Renal pelvis (tissue), 4 donors: Measurements from ENCODE around the gene MATN4. TPM values are rescaled to one million over a fixed set of nuclear protein-coding genes. Genes with fewer than 3 reads are reported as not detected.

ENCODE experiments used
- DNase-seq: peaks from one replicate; pipeline ENCODE4 v3.0.0-alpha.2; 2013
- polyA plus RNA-seq, 3 donors: library from polyadenylated mRNA; unstranded; fragments of 120-200 nt; gene quantifications; one replicate each; pipeline ENCODE4 v1.2.1, GENCODE V29; 2013; ENCODE audit not compliant: insufficient read length in 3 of 3

The MATN4 gene
- polyA plus RNA-seq, 3 donors: 0.21 to 0.43 (median 0.34) TPM

- no peak for DNase-seq
These were observed 7.6 kb upstream of the MATN4 start for GRCh38 chr20:45315672-45316071.

- DNase-seq: no peak
These were observed 5.8 kb upstream of the MATN4 start for GRCh38 chr20:45313943-45314342.

GRCh38 chr20:45313065-45313695 is 5.1 kb upstream of the MATN4 start:
- DNase-seq: no peak

GRCh38 chr20:45312241-45312640 is 4.1 kb upstream of the MATN4 start:
- DNase-seq: no peak

DNA sequence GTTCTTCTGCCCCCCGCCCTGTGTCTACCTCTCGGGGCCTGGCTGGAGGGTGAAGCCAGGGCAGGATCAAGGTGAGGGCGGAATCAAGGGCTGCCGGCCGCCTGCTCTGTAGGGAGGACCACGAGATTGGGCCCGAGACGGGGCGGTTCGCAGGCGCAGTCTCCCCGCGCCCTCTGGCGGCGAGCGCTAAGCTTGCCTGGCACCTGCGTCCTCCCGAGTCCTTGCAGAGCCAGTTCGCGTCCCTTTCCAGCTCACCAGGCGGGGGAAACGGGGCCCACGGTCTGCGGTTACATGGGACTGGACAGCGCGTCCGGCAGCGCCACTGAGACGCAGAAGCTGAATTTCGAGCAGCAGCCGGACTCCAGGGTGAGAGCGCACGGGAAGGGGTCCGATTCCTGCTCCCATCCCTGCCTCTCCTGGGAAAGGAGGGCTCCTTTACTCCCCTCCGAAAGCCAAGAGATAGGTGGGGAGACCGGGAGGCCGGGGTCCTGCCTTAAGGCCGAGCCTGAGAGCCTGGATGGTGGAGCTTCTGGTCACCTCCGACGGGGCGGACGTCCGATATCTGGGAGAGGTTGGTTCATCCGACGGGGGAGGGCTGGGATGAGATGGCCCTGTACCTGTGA is 3.6 kb upstream of the MATN4 start:
- DNase-seq: no peak

DNA sequence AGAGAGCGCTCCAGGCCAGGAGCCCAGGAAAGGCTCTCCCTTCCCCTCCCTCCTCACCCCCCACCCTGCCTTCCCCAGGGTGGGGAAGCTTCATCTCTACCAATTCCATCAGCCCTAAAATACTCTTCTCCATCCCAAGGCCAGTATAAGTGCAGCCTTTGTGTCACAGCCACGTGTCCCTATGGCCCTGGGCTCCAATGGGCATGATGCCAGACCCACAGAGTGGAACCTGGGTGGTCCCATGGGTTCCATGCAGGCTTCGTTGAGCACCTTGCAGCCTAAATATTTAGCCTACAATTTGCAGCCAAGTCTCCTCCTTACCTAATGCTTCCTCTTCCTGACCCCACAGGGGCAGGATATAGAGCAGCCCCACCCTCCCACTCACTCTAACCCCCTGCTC is 976 bp upstream of the MATN4 start:
- DNase-seq: no peak

- DNase-seq: no peak
These were observed 941 bp downstream of the MATN4 start for GRCh38 chr20:45307076-45307640.

- no peak for DNase-seq
These were observed 1.6 kb downstream of the MATN4 start, which contains the start of gene RBPJL for GRCh38 chr20:45306431-45306982. Gene RBPJL, plus strand, starts transcription at chr20:45306840. Its CDS starts 83 bp downstream, at chr20:45306923.

- DNase-seq: no peak
These were observed 2.8 kb downstream of the MATN4 start for GRCh38 chr20:45305262-45305661.

GRCh38 chr20:45304464-45304999 is 3.6 kb downstream of the MATN4 start:
- DNase-seq: no peak

GRCh38 chr20:45303586-45304463 is 4.3 kb downstream of the MATN4 start:
- no peak for DNase-seq

DNA sequence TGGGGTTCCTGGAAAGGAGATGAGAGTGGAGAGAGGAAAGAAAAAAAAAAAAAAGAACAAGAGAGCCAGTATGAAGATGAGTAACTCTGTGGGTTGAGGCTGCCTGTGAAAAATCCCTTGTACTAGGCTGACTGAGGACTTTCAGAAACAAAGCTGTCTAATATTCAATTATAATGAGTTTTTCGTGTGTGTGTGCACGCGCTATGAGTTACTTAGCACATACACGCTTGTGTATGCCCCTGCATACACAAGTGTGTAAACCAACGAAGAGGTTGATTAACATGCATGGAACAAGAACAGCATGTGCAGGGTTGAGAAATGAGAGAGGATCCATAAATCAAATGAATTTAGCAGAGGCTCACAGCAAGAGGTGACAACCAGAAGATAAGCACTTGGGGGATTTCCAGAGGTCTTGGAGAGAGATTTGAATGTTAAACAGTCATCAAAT is 6.3 kb downstream of the MATN4 start:
- DNase-seq: no peak

GRCh38 chr20:45300961-45301360 is 7.1 kb downstream of the MATN4 start:
- no peak for DNase-seq

GRCh38 chr20:45299786-45300185 is 8.3 kb downstream of the MATN4 start:
- DNase-seq: no peak

DNA sequence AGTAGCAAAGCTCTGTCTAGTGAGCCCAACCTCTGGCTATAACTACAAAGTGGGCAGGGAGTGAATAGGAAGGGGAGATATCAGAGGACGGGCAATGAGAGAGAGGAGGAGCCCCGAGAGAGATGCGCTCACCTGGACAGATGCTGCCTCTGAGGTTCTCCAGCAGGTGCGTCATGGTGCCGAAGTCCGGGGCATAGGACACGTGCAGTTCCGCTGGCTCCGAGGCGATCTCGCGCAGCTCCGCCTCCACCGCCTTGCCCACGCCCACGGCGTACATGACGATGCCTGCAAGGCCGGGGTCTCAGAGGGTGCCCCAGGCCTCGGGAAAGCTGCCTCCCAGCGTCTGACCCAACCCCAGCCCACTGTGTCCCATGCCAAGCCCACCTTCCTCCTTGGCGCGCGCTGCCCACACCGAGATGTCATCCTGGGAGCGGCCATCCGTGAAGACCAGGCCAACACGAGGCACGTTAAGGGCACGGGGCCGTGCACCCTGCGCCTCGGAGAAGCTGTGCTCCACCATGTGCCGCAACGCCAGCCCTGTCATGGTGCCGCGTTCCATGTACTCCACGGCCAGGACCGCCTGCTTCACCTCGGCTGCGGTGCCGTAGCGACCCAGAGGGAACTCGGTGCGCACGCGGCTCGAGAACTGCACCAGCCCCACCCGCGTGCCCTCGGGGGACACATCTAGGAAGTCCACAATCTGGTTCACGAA is 10.2 kb downstream of the MATN4 start:
- DNase-seq: no peak

DNA sequence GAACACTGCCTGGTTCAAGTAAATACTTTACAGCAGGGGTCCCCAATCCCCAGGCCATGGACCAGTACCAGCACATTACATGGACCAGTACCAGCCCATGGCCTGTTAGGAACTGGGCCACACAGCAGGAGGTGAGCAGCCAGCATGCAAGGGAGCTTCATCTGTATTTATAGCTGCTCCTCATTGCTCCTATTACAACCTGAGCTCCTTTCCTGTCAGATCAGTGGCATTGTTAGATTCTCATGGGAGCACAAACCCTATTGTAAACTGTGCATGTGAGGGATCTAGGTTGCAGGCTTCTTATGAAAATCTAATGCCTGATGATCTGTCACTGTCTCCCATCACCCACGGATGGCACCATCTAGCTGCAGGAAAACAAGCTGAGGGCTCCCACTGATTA is 13.4 kb downstream of the MATN4 start:
- DNase-seq: no peak

GRCh38 chr20:45294003-45294368 is 14.1 kb downstream of the MATN4 start:
- DNase-seq: no peak

DNA sequence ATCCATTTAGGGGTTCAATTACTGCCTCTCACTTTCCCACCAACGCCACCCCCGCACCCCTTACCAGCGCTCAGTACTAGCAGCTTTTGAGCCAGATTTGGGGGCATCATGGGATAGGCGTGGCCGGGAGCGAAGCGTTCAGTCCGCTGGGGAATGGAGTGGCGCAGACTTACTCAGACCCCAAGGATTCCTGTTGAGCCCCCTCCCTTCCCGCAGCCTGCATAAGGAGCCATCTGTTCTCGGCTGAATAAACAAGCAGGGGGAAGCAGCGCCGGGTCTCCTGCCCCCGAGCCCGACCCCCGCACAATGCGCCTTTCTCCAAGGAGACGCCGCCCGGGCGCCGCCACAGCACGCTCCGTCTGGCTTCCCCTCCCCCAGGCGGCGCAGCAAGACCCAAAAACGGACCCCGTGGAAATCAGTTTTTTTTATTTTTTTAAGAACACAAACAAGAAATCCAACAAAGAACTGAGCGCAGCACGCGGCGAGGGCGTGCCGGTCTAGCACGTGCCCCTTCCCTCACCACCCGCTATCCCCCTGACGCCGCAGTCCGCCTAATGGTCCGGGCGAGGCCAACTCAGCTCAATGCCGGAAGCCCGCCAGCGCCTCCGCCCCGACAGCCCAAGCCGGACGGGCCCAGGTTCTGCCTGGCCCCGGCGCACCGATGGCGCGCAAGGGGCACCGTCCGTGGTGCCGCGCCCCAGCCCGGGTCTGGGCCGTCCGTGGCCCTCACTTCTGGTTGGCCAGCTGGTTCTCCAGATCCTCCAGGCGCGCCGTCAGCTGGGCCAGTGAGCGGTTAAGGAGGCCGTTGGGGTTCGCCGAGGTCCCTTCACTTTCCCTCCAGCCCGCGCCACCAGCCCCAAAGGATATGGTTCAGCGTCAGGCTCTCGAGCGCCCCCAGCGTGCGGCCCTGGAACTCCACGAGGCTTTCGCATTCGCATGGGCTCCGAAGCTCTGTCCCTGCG is 14.8 kb downstream of the MATN4 start:
- DNase-seq: peak; percentile 77

GRCh38 chr20:45292343-45292742 is 15.8 kb downstream of the MATN4 start:
- DNase-seq: no peak

DNA sequence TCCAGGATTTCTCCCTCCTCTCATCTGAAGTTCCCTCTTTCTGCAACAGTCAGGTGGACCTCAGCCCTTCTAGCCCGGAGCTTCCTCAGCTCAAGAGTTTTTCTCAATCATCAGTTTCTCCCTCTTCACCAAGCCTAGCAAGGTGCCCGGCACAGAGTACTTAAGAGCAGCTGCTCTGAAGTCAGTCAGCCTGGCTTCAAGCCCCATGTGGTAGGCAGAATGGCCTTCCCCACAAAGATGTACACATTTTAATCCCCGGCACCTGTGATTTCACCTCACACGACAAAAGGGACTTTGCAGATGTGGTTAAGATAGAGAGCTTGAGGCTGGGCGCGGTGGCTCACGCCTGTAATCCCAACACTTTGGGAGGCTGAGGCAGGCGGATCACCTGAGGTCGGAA is 16.6 kb downstream of the MATN4 start:
- no peak for DNase-seq
